Keratinocyte (primary cell): ENCODE results near the gene ADD2. TPM values are rescaled to one million over a fixed set of nuclear protein-coding genes. Genes with fewer than 3 reads are reported as not detected.

ENCODE experiments used
- DNase-seq: peaks from one replicate; pipeline ENCODE4 v3.0.0-alpha.2; 2011; ENCODE audit warnings: low read depth, missing footprints, low spot score
- FAIRE-seq: peaks from 2 replicates; lab custom pipeline; 2011; peaks lifted over from hg19 to GRCh38; lab: Jason Lieb, UNC
- H2AFZ ChIP-seq: 2 replicates; pipeline ENCODE4 v1.6.0; 2012; ENCODE audit warnings: low read length, control low read depth, inconsistent platforms; ENCODE audit not compliant: control insufficient read depth
- H3K27ac ChIP-seq: 2 replicates; pipeline ENCODE4 v1.5.1; 2011; ENCODE audit warnings: low read length; ENCODE audit not compliant: control insufficient read depth, insufficient read depth
- H3K27me3 ChIP-seq: 3 replicates; pipeline ENCODE4 v1.6.0; 2011; ENCODE audit warnings: low read length; ENCODE audit not compliant: control insufficient read depth, insufficient read depth; ENCODE audit errors: extremely low read depth
- H3K36me3 ChIP-seq, 2 experiments: 2 replicates in 1 of 2; 3 replicates in 1 of 2; pipeline ENCODE4 v1.5.1; 2011; ENCODE audit warnings: low read length in 2 of 2, mild to moderate bottlenecking in 1 of 2; ENCODE audit not compliant: control insufficient read depth in 2 of 2, insufficient read depth in 2 of 2; ENCODE audit errors: extremely low read depth in 1 of 2
- H3K4me1 ChIP-seq: 3 replicates; pipeline ENCODE4 v1.5.1; 2011; ENCODE audit warnings: low read length; ENCODE audit not compliant: control insufficient read depth, insufficient read depth; ENCODE audit errors: extremely low read depth
- H3K4me2 ChIP-seq: 3 replicates; pipeline ENCODE4 v1.6.0; 2011; ENCODE audit warnings: low read depth, low read length; ENCODE audit not compliant: control insufficient read depth, insufficient read depth; ENCODE audit errors: extremely low read depth
- H3K4me3 ChIP-seq, 3 experiments: fragments of 200-600 bp in 1 of 3; sonication (generic) in 1 of 3; 2 replicates in 2 of 3; 3 replicates in 1 of 3; pipeline ENCODE4 v1.5.1; 2011 to 2016; ENCODE audit warnings: low read length in 3 of 3, mild to moderate bottlenecking in 3 of 3, control low read depth in 2 of 3, inconsistent platforms in 1 of 3, low read depth in 1 of 3, mixed read lengths in 1 of 3, mixed run types in 1 of 3, moderate library complexity in 1 of 3; ENCODE audit not compliant: control insufficient read depth in 2 of 3, insufficient read depth in 2 of 3; ENCODE audit errors: extremely low read depth in 1 of 3
- H3K79me2 ChIP-seq: 2 replicates; pipeline ENCODE4 v1.6.0; 2012; ENCODE audit warnings: low read length; ENCODE audit not compliant: control insufficient read depth, insufficient read depth
- H3K9ac ChIP-seq: 3 replicates; pipeline ENCODE4 v1.6.0; 2011; ENCODE audit warnings: low read length; ENCODE audit not compliant: control insufficient read depth, insufficient read depth; ENCODE audit errors: extremely low read depth
- H3K9me1 ChIP-seq: 3 replicates; pipeline ENCODE4 v1.6.0; 2011; ENCODE audit warnings: low read length; ENCODE audit not compliant: control insufficient read depth, insufficient read depth; ENCODE audit errors: extremely low read depth
- H3K9me3 ChIP-seq: 2 replicates; pipeline ENCODE4 v1.5.1; 2012; ENCODE audit warnings: low read depth, low read length; ENCODE audit not compliant: control insufficient read depth
- H4K20me1 ChIP-seq: 3 replicates; pipeline ENCODE4 v1.6.0; 2011; ENCODE audit warnings: low read length; ENCODE audit not compliant: control insufficient read depth, insufficient read depth; ENCODE audit errors: extremely low read depth
- EZH2 ChIP-seq: IDR thresholded peaks from one replicate; pipeline ENCODE4 v1.6.1; 2012; ENCODE audit warnings: inconsistent platforms, mild to moderate bottlenecking, low read length, moderate library complexity
- dilution Hi-C: fragments of 300-500 bp; cut with MboI; formaldehyde crosslinking; loops from one replicate; pipeline ENCODE4 v1.7.0; 2020; ENCODE audit warnings: low sequenced_read_pairs; ENCODE audit not compliant: extremely low pct_ligation_motif_present
- polyA plus RNA-seq, 5 experiments: library from polyadenylated mRNA; depleted of rRNA in 3 of 5; stranded (reverse) in 3 of 5; stranded (forward) in 1 of 5; unstranded in 1 of 5; fragments of >200 nt; gene quantifications; 1 replicate in 1 of 5; 2 replicates in 3 of 5; 3 replicates in 1 of 5; pipeline versions ENCODE4 v1.2.1 to v1.2.3, GENCODE V29; 2011 to 2012; ENCODE audit warnings: missing spikeins in 2 of 5, low read depth in 1 of 5, low replicate concordance in 1 of 5
- TF ChIP-seq, protein P1 (sequence below), 3 experiments: IDR thresholded peaks in 1 of 3; conservative IDR thresholded peaks in 1 of 3; optimal IDR thresholded peaks in 1 of 3; 2 replicates in 2 of 3; 3 replicates in 1 of 3; pipeline versions ENCODE3 to v1.5.1; 2011; ENCODE audit warnings: low read length in 3 of 3, mild to moderate bottlenecking in 3 of 3, moderate library complexity in 2 of 3, control low read depth in 1 of 3, inconsistent platforms in 1 of 3; ENCODE audit not compliant: insufficient read depth in 2 of 3; ENCODE audit errors: extremely low read depth in 1 of 3

ADD2 gene
- polyA plus RNA-seq, 1 donor (not counting 4 experiments of a cell fraction or from before 2014, with no cell fraction given), result 0.05 TPM

GRCh38 chr2:70630761-70631160, 137.2 kb downstream of the ADD2 start:
- Histone ChIP-seq H3K9ac (no peak overlapping the region), H3K9me3 (no peaks in the 10 kb centered on the region), H2AFZ (no peak overlapping the region), H3K4me3 (no peak overlapping the region), H4K20me1 (no peaks in the 10 kb centered on the region), H3K9me1 (no peaks in the 10 kb centered on the region), H3K36me3 (no peaks in the 10 kb centered on the region), H3K4me2 (no peak overlapping the region), H3K27ac (no peak overlapping the region), H3K27me3 (no peaks in the 10 kb centered on the region), H3K4me1 (no peaks in the 10 kb centered on the region), H3K79me2 (no peaks in the 10 kb centered on the region)
- TF ChIP-seq EZH2, result no peak
- TF ChIP-seq, protein P1, sequence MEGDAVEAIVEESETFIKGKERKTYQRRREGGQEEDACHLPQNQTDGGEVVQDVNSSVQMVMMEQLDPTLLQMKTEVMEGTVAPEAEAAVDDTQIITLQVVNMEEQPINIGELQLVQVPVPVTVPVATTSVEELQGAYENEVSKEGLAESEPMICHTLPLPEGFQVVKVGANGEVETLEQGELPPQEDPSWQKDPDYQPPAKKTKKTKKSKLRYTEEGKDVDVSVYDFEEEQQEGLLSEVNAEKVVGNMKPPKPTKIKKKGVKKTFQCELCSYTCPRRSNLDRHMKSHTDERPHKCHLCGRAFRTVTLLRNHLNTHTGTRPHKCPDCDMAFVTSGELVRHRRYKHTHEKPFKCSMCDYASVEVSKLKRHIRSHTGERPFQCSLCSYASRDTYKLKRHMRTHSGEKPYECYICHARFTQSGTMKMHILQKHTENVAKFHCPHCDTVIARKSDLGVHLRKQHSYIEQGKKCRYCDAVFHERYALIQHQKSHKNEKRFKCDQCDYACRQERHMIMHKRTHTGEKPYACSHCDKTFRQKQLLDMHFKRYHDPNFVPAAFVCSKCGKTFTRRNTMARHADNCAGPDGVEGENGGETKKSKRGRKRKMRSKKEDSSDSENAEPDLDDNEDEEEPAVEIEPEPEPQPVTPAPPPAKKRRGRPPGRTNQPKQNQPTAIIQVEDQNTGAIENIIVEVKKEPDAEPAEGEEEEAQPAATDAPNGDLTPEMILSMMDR (optimal IDR thresholded peaks at IDR 0.05 in 1 of 3, IDR thresholded peaks at IDR 0.05 in 1 of 3, conservative IDR thresholded peaks at IDR 0.05 in 1 of 3; ENCODE audit: extremely low read depth in 1 of 3, insufficient read depth in 2 of 3, low read length in 3 of 3), result no peak
- dilution Hi-C loops, result loop anchor here (25.0 kb wide), 2 partner anchors 168 to 318 kb away; partner anchors contain the start of gene FAM136A
- DNase-seq, result no peak
- FAIRE-seq, result no peak

GRCh38 chr2:70627211-70627898, 140.6 kb downstream of the ADD2 start:
- H3K4me3 ChIP-seq, result no peak overlapping the region
- dilution Hi-C loops, result loop anchor here (25.0 kb wide), 2 partner anchors 165 to 315 kb away; partner anchors contain the start of gene FAM136A
- no peaks in the 10 kb centered on the region for H3K4me1 ChIP-seq
- DNase-seq (no peak), FAIRE-seq (no peak)
- H3K79me2 ChIP-seq, result no peaks in the 10 kb centered on the region
- no peak overlapping the region for H3K9ac ChIP-seq
- no peaks in the 10 kb centered on the region for H3K9me1 ChIP-seq
- no peak overlapping the region for H2AFZ ChIP-seq
- H4K20me1 ChIP-seq, result no peaks in the 10 kb centered on the region
- H3K36me3 ChIP-seq, result no peaks in the 10 kb centered on the region
- H3K4me2 ChIP-seq, result no peak overlapping the region
- no peaks in the 10 kb centered on the region for H3K9me3 ChIP-seq
- no peak for TF ChIP-seq EZH2
- TF ChIP-seq, protein P1 (optimal IDR thresholded peaks at IDR 0.05 in 1 of 3, IDR thresholded peaks at IDR 0.05 in 1 of 3, conservative IDR thresholded peaks at IDR 0.05 in 1 of 3; ENCODE audit: extremely low read depth in 1 of 3, insufficient read depth in 2 of 3, low read length in 3 of 3), result no peak
- H3K27ac ChIP-seq, result no peak overlapping the region
- no peaks in the 10 kb centered on the region for H3K27me3 ChIP-seq
